GM12891 (cell line): ENCODE data around the gene SLC32A1.

Experiments
- POLR2A ChIP-seq: IDR thresholded peaks from 2 replicates; pipeline ENCODE4 v1.6.1; 2011; ENCODE audit warnings: low read depth, low read length, control low read depth
- POLR2AphosphoS5 ChIP-seq: IDR thresholded peaks from 2 replicates; pipeline ENCODE4 v1.6.1; 2011; ENCODE audit warnings: low read depth, low read length, control low read depth
- POU2F2 ChIP-seq: IDR thresholded peaks from 2 replicates; pipeline ENCODE4 v1.6.1; 2011; ENCODE audit warnings: low read depth, mild to moderate bottlenecking, control low read depth, low read length, moderate library complexity
- TAF1 ChIP-seq: IDR thresholded peaks from 2 replicates; pipeline ENCODE4 v1.6.1; 2011; ENCODE audit warnings: low read depth, low read length, control low read depth

GRCh38 chr20:38676576-38676975 is 47.7 kb upstream of the SLC32A1 start:
- TF ChIP-seq POLR2AphosphoS5 (no peak), POLR2A (no peak), POU2F2 (no peak), TAF1 (no peak)
